Stimulated activated CD8-positive, alpha-beta memory T cell treated with anti-CD3 and anti-CD28 coated beads, Interleukin-7, amount 100 ng/mL, for 48 hours (primary cell): ENCODE results near the gene APPL1.
"Not testable (repeated sequence)": the region's sequence is repeated elsewhere in the genome, so short reads cannot be mapped to it uniquely, and the experiment has no call there.

Source experiments
- DNase-seq, 2 donors: peaks; one replicate each; pipeline ENCODE4 v3.0.0-alpha.2; 2020; ENCODE audit warnings: low read depth in 1 of 2; ENCODE audit errors: extremely low read depth in 1 of 2

The APPL1 gene

GRCh38 chr3:57261929-57262328 is 34.4 kb downstream of the APPL1 start:
- DNase-seq: no peak

- DNase-seq: no peak
Observed at GRCh38 chr3:57268416-57268815, 40.9 kb downstream of the APPL1 start.

GRCh38 chr3:57274845-57275244 is 47.3 kb downstream of the APPL1 start:
- DNase-seq: no peak

GRCh38 chr3:57275393-57275792 is 47.9 kb downstream of the APPL1 start:
- no peak for DNase-seq

- DNase-seq: no peak
Observed at GRCh38 chr3:57278237-57278636, 50.7 kb downstream of the APPL1 start.

GRCh38 chr3:57279685-57280084 is 52.2 kb downstream of the APPL1 start:
- DNase-seq: no peak

- DNase-seq: no peak
Observed at GRCh38 chr3:57281715-57282114, 54.2 kb downstream of the APPL1 start.

GRCh38 chr3:57283334-57283733 is 55.8 kb downstream of the APPL1 start:
- no peak for DNase-seq

- no peak for DNase-seq
Observed at GRCh38 chr3:57287205-57287604, 59.7 kb downstream of the APPL1 start.

GRCh38 chr3:57288403-57288802 is 60.9 kb downstream of the APPL1 start:
- no peak for DNase-seq

- no peak for DNase-seq
Observed at GRCh38 chr3:57292159-57292896, 64.8 kb downstream of the APPL1 start, which contains the start of gene ASB14. Gene ASB14 (minus strand): TSS chr3:57292685. CDS start chr3:57292033, 652 bp downstream.

- DNase-seq: no peak
Observed at GRCh38 chr3:57292897-57293526, 65.5 kb downstream of the APPL1 start.

GRCh38 chr3:57298041-57298440 is 70.5 kb downstream of the APPL1 start:
- peak in 1 of 2 donors; percentile 3 for DNase-seq

GRCh38 chr3:57303520-57303919 is 76.0 kb downstream of the APPL1 start:
- DNase-seq: not testable (repeated sequence)

GRCh38 chr3:57309769-57310360 is 82.3 kb downstream of the APPL1 start:
- no peak for DNase-seq

GRCh38 chr3:57314204-57314603 is 86.7 kb downstream of the APPL1 start:
- DNase-seq: no peak
